Muscle layer of duodenum (tissue), 2 donors: Measurements from ENCODE around the gene TPSG1.
"Not testable (repeated sequence)": the region's sequence is repeated elsewhere in the genome, so short reads cannot be mapped to it uniquely, and the experiment has no call there.

Source experiments
- H3K27ac ChIP-seq: one replicate; pipeline ENCODE4 v1.7.0; 2013; ENCODE audit warnings: mild to moderate bottlenecking, low read length
- H3K27me3 ChIP-seq: one replicate; pipeline ENCODE4 v1.7.0; 2013; ENCODE audit warnings: low read depth, mild to moderate bottlenecking, control low read depth, low read length
- H3K36me3 ChIP-seq, 2 donors: one replicate each; pipeline ENCODE4 v1.7.0; 2013; ENCODE audit warnings: low read length in 2 of 2, control low read depth in 1 of 2, mild to moderate bottlenecking in 1 of 2; ENCODE audit not compliant: insufficient read depth in 2 of 2, control insufficient read depth in 1 of 2
- H3K4me1 ChIP-seq, 2 donors: one replicate each; pipeline ENCODE4 v1.7.0; 2013; ENCODE audit warnings: low read length in 2 of 2, mild to moderate bottlenecking in 2 of 2, control low read depth in 1 of 2, moderate library complexity in 1 of 2; ENCODE audit not compliant: insufficient read depth in 2 of 2, control insufficient read depth in 1 of 2
- H3K4me3 ChIP-seq, 2 donors: one replicate each; pipeline ENCODE4 v1.7.0; 2013; ENCODE audit warnings: low read length in 2 of 2, low read depth in 1 of 2, mild to moderate bottlenecking in 1 of 2
- H3K9me3 ChIP-seq, 2 donors: one replicate each; pipeline ENCODE4 v1.7.0; 2013; ENCODE audit warnings: low read length in 2 of 2, control low read depth in 1 of 2, mild to moderate bottlenecking in 1 of 2; ENCODE audit not compliant: control insufficient read depth in 1 of 2
- donor health status: healthy.

TPSG1 gene

GRCh38 chr16:1262846-1263221 is 37.8 kb upstream of the TPSG1 start:
- H3K27me3 ChIP-seq, result peaks cover 10% of the 10 kb centered on the region
- H3K27ac ChIP-seq, result no peak overlapping the region

GRCh38 chr16:1262210-1262845 is 37.3 kb upstream of the TPSG1 start:
- Histone ChIP-seq H3K36me3 (no peaks in the 10 kb centered on the region), H3K4me1 (no peaks in the 10 kb centered on the region), H3K4me3 (no peak overlapping the region), H3K27me3 (peaks cover 10% of the 10 kb centered on the region), H3K27ac (no peak overlapping the region), H3K9me3 (peaks cover 0 to 3% of the 10 kb centered on the region in 2 donors)

More at GRCh38 chr16:1262846-1263221, 37.8 kb upstream of the TPSG1 start:
- Histone ChIP-seq H3K4me3 (no peak overlapping the region), H3K9me3 (peaks cover 0 to 3% of the 10 kb centered on the region in 2 donors), H3K36me3 (no peaks in the 10 kb centered on the region), H3K4me1 (no peaks in the 10 kb centered on the region)

- no peak overlapping the region for H3K4me3 ChIP-seq
- H3K36me3 ChIP-seq, result no peaks in the 10 kb centered on the region
- H3K4me1 ChIP-seq, result no peaks in the 10 kb centered on the region
- H3K9me3 ChIP-seq, result no peaks in the 10 kb centered on the region
- H3K27ac ChIP-seq, result no peak overlapping the region
- H3K27me3 ChIP-seq, result peaks cover 10% of the 10 kb centered on the region
Observed at GRCh38 chr16:1261131-1261892, 36.2 kb upstream of the TPSG1 start.

GRCh38 chr16:1260101-1260680 is 35.1 kb upstream of the TPSG1 start:
- Histone ChIP-seq H3K9me3 (no peaks in the 10 kb centered on the region), H3K4me1 (no peaks in the 10 kb centered on the region), H3K36me3 (no peaks in the 10 kb centered on the region), H3K4me3 (no peak overlapping the region), H3K27me3 (peaks cover 10% of the 10 kb centered on the region), H3K27ac (no peak overlapping the region)

GRCh38 chr16:1259760-1260068 is 34.6 kb upstream of the TPSG1 start:
- no peaks in the 10 kb centered on the region for H3K9me3 ChIP-seq
- no peak overlapping the region for H3K27ac ChIP-seq
- H3K4me1 ChIP-seq, result no peaks in the 10 kb centered on the region
- H3K36me3 ChIP-seq, result no peaks in the 10 kb centered on the region
- peaks cover 10% of the 10 kb centered on the region for H3K27me3 ChIP-seq
- no peak overlapping the region for H3K4me3 ChIP-seq

- no peaks in the 10 kb centered on the region for H3K9me3 ChIP-seq
- no peaks in the 10 kb centered on the region for H3K36me3 ChIP-seq
- H3K27ac ChIP-seq, result no peak overlapping the region
- H3K4me3 ChIP-seq, result no peak overlapping the region
- no peaks in the 10 kb centered on the region for H3K4me1 ChIP-seq
- H3K27me3 ChIP-seq, result peaks cover 10% of the 10 kb centered on the region
Observed at GRCh38 chr16:1258906-1259759, 34.1 kb upstream of the TPSG1 start.

GRCh38 chr16:1258225-1258600 is 33.1 kb upstream of the TPSG1 start:
- no peaks in the 10 kb centered on the region for H3K9me3 ChIP-seq
- H3K4me3 ChIP-seq, result no peak overlapping the region
- no peak overlapping the region for H3K27ac ChIP-seq
- no peaks in the 10 kb centered on the region for H3K4me1 ChIP-seq
- peaks cover 10% of the 10 kb centered on the region for H3K27me3 ChIP-seq
- H3K36me3 ChIP-seq, result no peaks in the 10 kb centered on the region

GRCh38 chr16:1257561-1258224 is 32.6 kb upstream of the TPSG1 start:
- H3K27me3 ChIP-seq, result peaks cover 10% of the 10 kb centered on the region

GRCh38 chr16:1256874-1257322 is 31.8 kb upstream of the TPSG1 start:
- Histone ChIP-seq H3K36me3 (no peaks in the 10 kb centered on the region), H3K27ac (no peak overlapping the region), H3K27me3 (peaks cover 10% of the 10 kb centered on the region), H3K9me3 (no peaks in the 10 kb centered on the region), H3K4me1 (no peaks in the 10 kb centered on the region), H3K4me3 (no peak overlapping the region)

More at GRCh38 chr16:1257561-1258224, 32.6 kb upstream of the TPSG1 start:
- no peak overlapping the region for H3K27ac ChIP-seq
- no peaks in the 10 kb centered on the region for H3K4me1 ChIP-seq
- H3K9me3 ChIP-seq, result no peaks in the 10 kb centered on the region
- no peaks in the 10 kb centered on the region for H3K36me3 ChIP-seq
- H3K4me3 ChIP-seq, result no peak overlapping the region

- H3K27ac ChIP-seq, H3K9me3 ChIP-seq, H3K36me3 ChIP-seq, H3K27me3 ChIP-seq, H3K4me3 ChIP-seq, H3K4me1 ChIP-seq: not testable (repeated sequence)
Observed at GRCh38 chr16:1256296-1256873, 31.3 kb upstream of the TPSG1 start.
